ENCODE data around the gene DOCK4. TPM values are rescaled to one million over a fixed set of nuclear protein-coding genes. Genes with fewer than 3 reads are reported as not detected.

DOCK4 gene
- total RNA-seq, 1 experiment from 2014 or later, result 4.9 TPM

DNA sequence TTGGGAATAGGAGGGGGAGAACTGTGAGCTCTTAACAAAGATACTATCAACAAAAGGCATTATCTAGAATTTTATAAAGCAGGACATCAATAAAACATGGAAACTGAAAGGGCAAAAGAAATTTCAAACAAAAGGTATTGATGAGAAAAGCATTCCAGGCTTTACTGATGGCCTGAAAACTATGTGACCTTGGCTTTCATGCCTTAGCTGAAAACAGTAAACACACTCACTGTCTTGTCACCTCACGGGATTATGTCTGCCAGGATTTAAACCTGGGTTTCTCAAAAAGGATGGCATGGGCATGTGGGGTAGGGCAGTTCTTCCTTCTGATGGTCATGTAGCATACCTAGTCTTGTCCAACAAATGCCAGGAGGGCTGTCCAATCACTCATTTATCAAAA is 22.9 kb downstream of the DOCK4 start:
- H4K5ac ChIP-seq (ENCODE audit: insufficient read length, low read depth, low read length), result no peak overlapping the region
- H3K79me1 ChIP-seq (ENCODE audit: insufficient read depth, low read depth, low read length, poor library complexity, severe bottlenecking), result no peaks in the 10 kb centered on the region
- no peak overlapping the region for H3T11ph ChIP-seq (ENCODE audit: low read length)
- H2BK12ac ChIP-seq (ENCODE audit: insufficient read length, low read depth, low read length), result no peak overlapping the region
- H3K4ac ChIP-seq (ENCODE audit: low read depth, low read length), result no peak overlapping the region
- H2AFZ ChIP-seq (ENCODE audit: low read length), result no peak overlapping the region
- no peak overlapping the region for H3K23ac ChIP-seq (ENCODE audit: insufficient read length, low read depth, low read length)
- H2BK15ac ChIP-seq (ENCODE audit: low read depth, low read length), result no peak overlapping the region
- TF ChIP-seq CTCF (conservative IDR thresholded peaks at IDR 0.05), result no peak
- H3K14ac ChIP-seq (ENCODE audit: insufficient read depth, low read length), result no peak overlapping the region
- no peaks in the 10 kb centered on the region for H4K20me1 ChIP-seq (ENCODE audit: control insufficient read depth, insufficient read depth, insufficient read length)
- no peak overlapping the region for H3K18ac ChIP-seq (ENCODE audit: insufficient read length, low read depth, low read length)
- no CpG with 5 or more reads among the region's 1 CpG for WGBS (ENCODE audit: extremely low coverage, insufficient read length, low lambda C conversion rate)
- Mint-ChIP-seq H3K27me3 (ENCODE audit: low read depth) (no peaks in the 10 kb centered on the region), H3K9me3 (no peaks in the 10 kb centered on the region), H3K4me1 (peaks cover 0 to 2% of the 10 kb centered on the region in 2 experiments; a peak in 1 of 4 replicates), H3K4me3 (no peak overlapping the region), H3K27ac (no peak overlapping the region), H3K36me3 (ENCODE audit: insufficient read depth in 1 of 3, low read depth in 3 of 3) (no peaks in the 10 kb centered on the region)
- no peak overlapping the region for H3K56ac ChIP-seq (ENCODE audit: insufficient read length, low read depth, low read length)
- no peak overlapping the region for H4K8ac ChIP-seq (replicated peaks; ENCODE audit: insufficient read length, low read depth, low read length)
- H3K9ac ChIP-seq (ENCODE audit: extremely low read depth, insufficient read length, low read length), result no peak overlapping the region
- H2AK5ac ChIP-seq (ENCODE audit: insufficient read length, low read length), result no peak overlapping the region
- H3K23me2 ChIP-seq (ENCODE audit: insufficient read length, low read depth, low read length, poor library complexity, severe bottlenecking), result no peaks in the 10 kb centered on the region
- H3K4me1 ChIP-seq (ENCODE audit: insufficient read depth, low read length), result no peaks in the 10 kb centered on the region; the same call in 1 of the 2 replicates
- H3K9me3 ChIP-seq (ENCODE audit: control insufficient read depth, low read depth, low read length), result no peaks in the 10 kb centered on the region
- no peaks in the 10 kb centered on the region; the same call in 1 of the 2 replicates for H3K79me2 ChIP-seq (ENCODE audit: insufficient read depth, low read length)
- H3K27me3 ChIP-seq (ENCODE audit: insufficient read depth, low read length), result no peaks in the 10 kb centered on the region
- no peak overlapping the region for H4K91ac ChIP-seq (ENCODE audit: insufficient read length, low read depth, low read length)
- no peak overlapping the region for H3K4me2 ChIP-seq (ENCODE audit: insufficient read depth, insufficient read length, low read length)
- no peak overlapping the region for H2BK120ac ChIP-seq (ENCODE audit: low read depth, low read length, poor library complexity, severe bottlenecking)
- no peak overlapping the region for H2BK5ac ChIP-seq (ENCODE audit: insufficient read length, low read length)
- no peak for DNase-seq
- H2BK20ac ChIP-seq (ENCODE audit: low read depth, low read length, poor library complexity, severe bottlenecking), result no peak overlapping the region
- H3K27ac ChIP-seq (ENCODE audit: insufficient read length, low read depth, low read length), result no peak overlapping the region
